ENCODE data around the gene NT5DC2.

Gene NT5DC2

GRCh38 chr3:52524258-52524751 is 9.4 kb downstream of the NT5DC2 start:
- no peak for DNase-seq

GRCh38 chr3:52523386-52524257 is 10.0 kb downstream of the NT5DC2 start:
- DNase-seq = no peak

DNA sequence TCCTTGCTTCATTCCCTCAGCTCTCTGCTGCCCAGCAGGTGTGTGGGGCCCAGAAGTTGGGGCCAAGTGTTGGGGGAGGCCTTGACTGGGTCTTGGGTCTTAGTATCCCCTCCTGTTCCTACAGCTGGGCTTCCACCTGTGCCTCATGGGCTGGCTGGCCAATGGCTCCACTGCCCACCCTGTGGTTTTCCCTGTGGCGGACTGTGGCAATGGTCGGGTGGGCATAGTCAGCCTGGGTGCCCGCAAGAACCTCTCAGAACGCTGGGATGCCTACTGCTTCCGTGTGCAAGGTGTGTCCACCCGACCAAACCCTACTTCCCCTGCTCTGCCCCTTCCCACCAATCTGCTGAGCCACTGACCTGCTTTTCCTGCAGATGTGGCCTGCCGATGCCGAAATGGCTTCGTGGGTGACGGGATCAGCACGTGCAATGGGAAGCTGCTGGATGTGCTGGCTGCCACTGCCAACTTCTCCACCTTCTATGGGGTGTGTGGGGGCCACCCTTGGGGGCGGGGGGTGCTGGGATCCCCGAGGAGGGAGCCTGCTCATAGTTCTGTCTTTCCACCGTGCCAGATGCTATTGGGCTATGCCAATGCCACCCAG is 10.9 kb downstream of the NT5DC2 start:
- DNase-seq = no peak

GRCh38 chr3:52521881-52522650 is 11.6 kb downstream of the NT5DC2 start:
- no peak for DNase-seq

DNA sequence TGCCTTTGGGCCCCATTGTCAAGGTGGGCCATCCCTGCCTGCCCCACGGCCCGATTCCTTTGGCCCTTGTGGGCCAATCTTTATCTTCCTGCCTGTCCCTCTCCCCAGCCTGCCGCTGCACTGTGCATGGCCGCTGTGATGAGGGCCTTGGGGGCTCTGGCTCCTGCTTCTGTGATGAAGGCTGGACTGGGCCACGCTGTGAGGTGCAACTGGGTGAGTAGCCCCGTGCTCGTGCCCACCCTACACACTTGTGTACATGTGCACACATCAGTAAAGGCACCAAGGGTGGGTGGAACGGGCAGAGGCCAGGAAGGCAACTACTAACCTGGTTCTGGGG is 12.2 kb downstream of the NT5DC2 start:
- DNase-seq = no peak

DNA sequence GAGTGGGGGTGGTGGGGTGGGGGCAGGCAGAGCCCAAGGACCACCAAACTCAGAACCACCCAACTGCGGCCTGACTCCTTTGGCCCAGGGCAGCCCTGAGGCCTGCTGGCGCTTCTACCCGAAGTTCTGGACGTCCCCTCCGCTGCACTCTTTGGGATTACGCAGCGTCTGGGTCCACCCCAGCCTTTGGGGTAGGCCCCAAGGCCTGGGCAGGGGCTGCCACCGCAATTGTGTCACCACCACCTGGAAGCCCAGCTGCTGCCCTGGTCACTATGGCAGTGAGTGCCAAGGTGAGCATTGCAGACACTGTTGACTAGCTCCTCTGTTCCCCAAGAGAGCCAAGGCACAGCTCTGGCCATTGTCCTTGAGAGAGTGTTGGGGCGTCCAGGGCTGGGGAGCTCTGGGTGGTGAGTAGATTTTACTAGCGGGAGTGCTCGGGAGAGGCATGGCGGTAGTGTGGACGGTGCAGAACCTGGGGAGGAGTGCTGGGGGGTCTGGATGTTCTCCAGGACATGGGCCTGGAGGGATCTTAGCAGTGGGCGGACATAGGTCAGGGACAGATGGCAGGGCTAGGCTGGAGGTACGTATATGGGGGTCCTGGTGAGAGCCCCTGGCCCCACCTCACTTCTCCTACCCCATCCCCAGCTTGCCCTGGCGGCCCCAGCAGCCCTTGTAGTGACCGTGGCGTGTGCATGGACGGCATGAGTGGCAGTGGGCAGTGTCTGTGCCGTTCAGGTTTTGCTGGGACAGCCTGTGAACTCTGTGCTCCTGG is 12.8 kb downstream of the NT5DC2 start:
- DNase-seq = no peak

- DNase-seq = no peak
Measured at GRCh38 chr3:52520141-52520667, 13.5 kb downstream of the NT5DC2 start.

- DNase-seq = no peak
Measured at GRCh38 chr3:52519445-52520140, 14.1 kb downstream of the NT5DC2 start.

DNA sequence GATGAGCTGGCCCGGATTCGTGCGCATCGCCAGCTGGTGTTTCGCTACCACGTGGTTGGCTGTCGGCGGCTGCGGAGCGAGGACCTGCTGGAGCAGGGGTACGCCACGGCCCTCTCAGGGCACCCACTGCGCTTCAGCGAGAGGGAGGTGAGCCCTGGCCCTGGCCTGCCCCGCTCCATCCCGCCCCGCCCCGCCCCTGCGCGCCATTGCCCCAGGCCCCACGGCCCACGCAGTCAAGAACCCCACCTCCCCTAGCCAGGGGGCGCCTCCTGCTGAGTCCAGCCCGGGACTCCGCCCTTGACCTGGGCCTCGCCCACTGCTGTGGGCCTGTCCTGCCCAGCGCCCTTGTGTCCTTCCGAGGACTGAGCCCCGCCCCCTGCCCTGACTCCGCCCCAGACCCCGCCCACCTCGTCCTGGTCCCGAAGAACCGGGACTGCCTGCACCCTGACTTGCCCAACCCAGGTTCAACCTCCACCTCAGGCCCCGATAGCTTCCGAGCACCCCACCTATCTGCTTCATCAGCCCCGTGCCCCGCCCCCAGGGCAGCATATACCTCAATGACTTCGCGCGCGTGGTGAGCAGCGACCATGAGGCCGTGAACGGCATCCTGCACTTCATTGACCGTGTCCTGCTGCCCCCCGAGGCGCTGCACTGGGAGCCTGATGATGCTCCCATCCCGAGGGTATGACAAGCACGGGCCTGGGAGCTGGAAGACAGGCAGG is 14.8 kb downstream of the NT5DC2 start:
- no peak for DNase-seq

DNA sequence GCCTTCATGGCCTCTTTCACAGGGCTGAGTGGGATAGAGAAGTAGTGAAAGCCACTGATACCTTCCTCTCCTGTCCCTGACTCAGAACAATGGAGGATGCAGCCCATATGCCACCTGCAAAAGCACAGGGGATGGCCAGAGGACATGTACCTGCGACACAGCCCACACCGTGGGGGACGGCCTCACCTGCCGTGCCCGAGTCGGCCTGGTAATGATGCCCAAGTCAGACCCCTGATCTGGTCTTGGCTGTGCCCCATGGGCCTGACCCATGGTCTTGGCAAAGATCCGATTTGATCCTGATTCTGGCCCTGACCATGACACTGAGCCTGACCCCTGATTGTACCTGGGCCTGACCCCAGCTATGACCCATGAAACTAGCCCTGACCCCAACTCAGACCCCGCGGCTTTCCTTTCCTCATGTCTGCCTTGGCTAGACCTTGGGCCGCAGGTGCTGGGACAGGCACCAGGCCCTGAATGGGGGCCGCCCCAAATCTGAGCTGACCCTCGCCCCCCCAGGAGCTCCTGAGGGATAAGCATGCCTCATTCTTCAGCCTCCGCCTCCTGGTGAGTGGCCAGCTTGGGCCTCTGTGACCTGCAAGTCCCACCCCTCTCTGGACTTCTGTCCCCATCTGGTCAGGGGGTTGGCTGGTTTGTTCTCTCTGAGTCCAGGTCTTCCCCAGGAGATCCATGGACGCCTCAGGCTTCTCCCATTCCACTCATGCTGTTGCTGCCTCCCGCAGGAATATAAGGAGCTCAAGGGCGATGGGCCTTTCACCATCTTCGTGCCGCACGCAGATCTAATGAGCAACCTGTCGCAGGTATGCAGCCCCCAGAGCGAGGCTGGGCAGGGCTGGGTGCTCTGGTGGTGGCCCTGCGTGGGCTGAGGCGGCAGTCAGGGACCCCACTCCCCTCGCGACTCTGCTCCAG is 15.6 kb downstream of the NT5DC2 start:
- no peak for DNase-seq

- DNase-seq = no peak
Measured at GRCh38 chr3:52516509-52517195, 17.0 kb downstream of the NT5DC2 start.

DNA sequence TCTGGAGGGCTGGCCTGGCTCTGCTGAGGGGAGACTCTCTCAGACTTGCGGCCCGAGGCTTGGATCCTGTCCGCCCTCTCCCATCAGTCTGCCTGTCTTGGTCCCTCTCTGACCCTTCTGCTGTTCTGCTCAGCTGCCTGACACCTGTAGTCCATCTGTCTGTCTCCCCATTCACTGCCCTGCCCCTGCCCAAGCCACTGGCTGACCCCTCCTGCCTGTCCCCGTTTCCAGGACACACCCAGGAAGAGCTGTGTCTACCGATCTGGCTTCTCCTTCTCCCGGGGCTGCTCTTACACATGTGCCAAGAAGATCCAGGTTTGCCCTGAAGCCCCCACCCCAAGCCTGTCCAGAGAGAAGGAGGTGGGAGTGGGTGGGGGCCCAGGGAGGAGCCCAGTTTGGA is 18.5 kb downstream of the NT5DC2 start:
- no peak for DNase-seq

GRCh38 chr3:52514576-52514975 is 19.1 kb downstream of the NT5DC2 start:
- no peak for DNase-seq

DNA sequence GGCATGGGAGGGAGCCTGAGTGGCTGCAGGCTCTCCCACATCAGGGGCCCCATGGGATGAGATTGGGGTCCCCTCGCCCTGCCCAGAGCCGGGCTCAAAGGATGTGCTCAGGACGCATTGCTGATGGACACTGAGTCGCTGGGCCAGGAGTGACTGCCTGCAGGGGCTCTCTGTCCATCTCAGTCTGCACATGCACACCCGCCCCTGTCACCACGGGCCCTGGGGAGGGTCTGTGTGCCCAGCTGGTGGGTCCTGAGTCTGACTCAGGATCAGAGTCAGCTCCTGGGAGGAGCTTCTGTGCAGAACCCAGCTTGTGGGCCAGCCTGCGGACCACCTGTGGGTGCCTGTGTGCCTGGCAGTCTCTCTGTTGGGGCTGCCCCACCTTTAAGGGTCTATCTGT is 20.4 kb downstream of the NT5DC2 start:
- DNase-seq = no peak

- no peak for DNase-seq
Measured at GRCh38 chr3:52512727-52513126, 20.9 kb downstream of the NT5DC2 start.

- DNase-seq = no peak
Measured at GRCh38 chr3:52512105-52512504, 21.6 kb downstream of the NT5DC2 start.

GRCh38 chr3:52511509-52511908 is 22.1 kb downstream of the NT5DC2 start:
- DNase-seq = no peak

GRCh38 chr3:52509753-52510328 is 23.8 kb downstream of the NT5DC2 start:
- DNase-seq = no peak

DNA sequence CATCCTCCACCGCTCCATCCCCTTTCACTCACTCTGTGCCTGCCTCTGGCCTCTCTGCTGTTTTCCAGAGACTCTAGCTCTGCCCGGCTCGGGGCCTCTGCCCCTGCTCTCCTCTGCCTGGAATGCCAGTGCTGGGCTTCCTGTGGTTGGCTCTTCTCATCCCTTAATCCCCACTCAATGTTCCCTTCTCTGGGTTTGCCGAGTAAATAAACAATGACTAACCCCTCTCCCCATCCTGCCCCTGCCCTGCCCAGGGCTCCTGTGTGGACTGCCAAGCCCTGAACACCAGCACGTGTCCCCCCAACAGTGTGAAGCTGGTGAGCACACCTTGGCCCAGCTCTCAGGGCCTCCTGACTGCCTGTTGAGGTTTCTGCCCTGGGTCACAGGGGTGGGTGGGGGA is 26.3 kb downstream of the NT5DC2 start:
- no peak for DNase-seq
